ENCODE results near the gene SPATS2L.

GRCh38 chr2:200272320-200272719 is 34.2 kb upstream of the SPATS2L start:
- TF ChIP-seq POLR2A (IDR thresholded peaks at IDR 0.05) (no peak), CTCF (IDR thresholded peaks at IDR 0.05) (no peak)
